Measurements from ENCODE around the gene KDM4B. TPM values are rescaled to one million over a fixed set of nuclear protein-coding genes. Genes with fewer than 3 reads are reported as not detected.
"Not testable (repeated sequence)": the region's sequence is repeated elsewhere in the genome, so short reads cannot be mapped to it uniquely, and the experiment has no call there.

The KDM4B gene
- total RNA-seq, 2 experiments from 2014 or later = 31.2 to 42.3 TPM

GRCh38 chr19:5029596-5029995 lies 60.7 kb downstream of the KDM4B start:
- H3K4me3 Mint-ChIP-seq; H3K4me1 Mint-ChIP-seq; H3K9me3 Mint-ChIP-seq (ENCODE audit: low read depth); H3K27ac Mint-ChIP-seq; H3K36me3 Mint-ChIP-seq; H3K27me3 Mint-ChIP-seq: not testable (repeated sequence)
- CTCF ChIA-PET = interaction anchor here (1.0 to 4.7 kb wide), 11 partner anchors 8 to 225 kb away, joined by 3 to 59 read pairs (median 13); partner anchors contain the start of gene KDM4B
- ATAC-seq (peak; percentile 43), DNase-seq (peak; percentile 70)

- H3K36me3 Mint-ChIP-seq = no peaks in the 10 kb centered on the region
- H3K27me3 Mint-ChIP-seq = no peaks in the 10 kb centered on the region
- H3K9me3 Mint-ChIP-seq (ENCODE audit: low read depth) = no peaks in the 10 kb centered on the region
- H3K4me3 Mint-ChIP-seq = no peak overlapping the region
- CTCF ChIA-PET = interaction anchor here (0.6 to 4.7 kb wide), 19 partner anchors 8 to 226 kb away, joined by 3 to 59 read pairs (median 6); partner anchors contain the start of gene KDM4B
- no peaks in the 10 kb centered on the region for H3K4me1 Mint-ChIP-seq
- no peak for ATAC-seq
- DNase-seq = no peak
- H3K27ac Mint-ChIP-seq = no peak overlapping the region
Observed at GRCh38 chr19:5030136-5030820, 61.4 kb downstream of the KDM4B start.

- Mint-ChIP-seq H3K27me3 (no peaks in the 10 kb centered on the region), H3K36me3 (no peaks in the 10 kb centered on the region), H3K9me3 (ENCODE audit: low read depth) (no peaks in the 10 kb centered on the region), H3K4me3 (no peak overlapping the region), H3K27ac (no peak overlapping the region), H3K4me1 (no peaks in the 10 kb centered on the region)
- CTCF ChIA-PET = interaction anchor here (0.6 to 4.7 kb wide), 20 partner anchors 8 to 222 kb away, joined by 3 to 59 read pairs (median 6); partner anchors contain the start of genes KDM4B and PLIN3
- no peak for DNase-seq
- no peak for ATAC-seq
Observed at GRCh38 chr19:5030822-5031221, 61.9 kb downstream of the KDM4B start.

GRCh38 chr19:5031231-5032100 lies 62.6 kb downstream of the KDM4B start:
- H3K36me3 Mint-ChIP-seq = no peaks in the 10 kb centered on the region
- CTCF ChIA-PET = interaction anchor here (0.6 to 4.7 kb wide), 29 partner anchors 9 to 227 kb away, joined by 3 to 59 read pairs (median 5); partner anchors contain the start of genes KDM4B and PLIN3

GRCh38 chr19:5032101-5032967 lies 63.4 kb downstream of the KDM4B start:
- CTCF ChIA-PET = interaction anchor here (0.7 to 4.7 kb wide), 22 partner anchors 10 to 223 kb away, joined by 3 to 59 read pairs (median 4); partner anchors contain the start of gene PLIN3
- Mint-ChIP-seq H3K27me3 (no peaks in the 10 kb centered on the region), H3K36me3 (no peaks in the 10 kb centered on the region), H3K4me3 (no peak overlapping the region), H3K4me1 (no peaks in the 10 kb centered on the region), H3K9me3 (ENCODE audit: low read depth) (no peaks in the 10 kb centered on the region), H3K27ac (no peak overlapping the region)
- DNase-seq (no peak), ATAC-seq (no peak)

More at GRCh38 chr19:5031231-5032100, 62.6 kb downstream of the KDM4B start:
- ATAC-seq (peak; percentile 89), DNase-seq (peak; percentile 87)
- Mint-ChIP-seq H3K4me3 (no peak overlapping the region), H3K4me1 (no peaks in the 10 kb centered on the region), H3K9me3 (ENCODE audit: low read depth) (no peaks in the 10 kb centered on the region), H3K27me3 (no peaks in the 10 kb centered on the region), H3K27ac (no peak overlapping the region)

GRCh38 chr19:5035105-5035761 lies 66.3 kb downstream of the KDM4B start:
- no peaks in the 10 kb centered on the region for H3K27me3 Mint-ChIP-seq
- DNase-seq (no peak), ATAC-seq (no peak)
- H3K9me3 Mint-ChIP-seq (ENCODE audit: low read depth) = no peaks in the 10 kb centered on the region
- CTCF ChIA-PET = interaction anchor here (0.8 kb wide), 1 partner anchor 225 kb away, joined by 3 read pairs; no protein-coding TSS in a partner anchor
- no peak overlapping the region for H3K4me3 Mint-ChIP-seq
- H3K27ac Mint-ChIP-seq = no peak overlapping the region
- H3K4me1 Mint-ChIP-seq = no peaks in the 10 kb centered on the region
- no peaks in the 10 kb centered on the region for H3K36me3 Mint-ChIP-seq

- Mint-ChIP-seq H3K4me1 (no peaks in the 10 kb centered on the region), H3K27ac (no peak overlapping the region), H3K36me3 (no peaks in the 10 kb centered on the region), H3K9me3 (ENCODE audit: low read depth) (no peaks in the 10 kb centered on the region), H3K27me3 (no peaks in the 10 kb centered on the region), H3K4me3 (no peak overlapping the region)
- DNase-seq (no peak), ATAC-seq (no peak)
- CTCF ChIA-PET = interaction anchor here (0.8 kb wide), 1 partner anchor 226 kb away, joined by 3 read pairs; no protein-coding TSS in a partner anchor
Observed at GRCh38 chr19:5035793-5036697, 67.1 kb downstream of the KDM4B start.

- Mint-ChIP-seq H3K27ac (no peak overlapping the region), H3K4me1 (no peaks in the 10 kb centered on the region), H3K4me3 (no peak overlapping the region), H3K9me3 (ENCODE audit: low read depth) (no peaks in the 10 kb centered on the region), H3K27me3 (no peaks in the 10 kb centered on the region), H3K36me3 (no peaks in the 10 kb centered on the region)
- no peak for DNase-seq
- CTCF ChIA-PET = interaction anchor here (1.0 to 1.6 kb wide), 2 partner anchors 8 to 103 kb away, joined by 3 to 6 read pairs; no protein-coding TSS in a partner anchor
- no peak for ATAC-seq
Observed at GRCh38 chr19:5036698-5037563, 68.0 kb downstream of the KDM4B start.

- Mint-ChIP-seq H3K36me3 (peaks cover 3% of the 10 kb centered on the region), H3K27me3 (no peaks in the 10 kb centered on the region), H3K27ac (no peak overlapping the region), H3K4me3 (no peak overlapping the region), H3K9me3 (ENCODE audit: low read depth) (no peaks in the 10 kb centered on the region), H3K4me1 (no peaks in the 10 kb centered on the region)
- DNase-seq (no peak), ATAC-seq (no peak)
- CTCF ChIA-PET = interaction anchor here (1.0 to 1.6 kb wide), 4 partner anchors 9 to 166 kb away, joined by 3 to 6 read pairs (median 4); no protein-coding TSS in a partner anchor
Observed at GRCh38 chr19:5037936-5038335, 69.0 kb downstream of the KDM4B start.

- H3K9me3 Mint-ChIP-seq (ENCODE audit: low read depth) = no peaks in the 10 kb centered on the region
- ATAC-seq = peak; percentile 31
- DNase-seq = no peak
- H3K27me3 Mint-ChIP-seq = no peaks in the 10 kb centered on the region
- no peak overlapping the region for H3K27ac Mint-ChIP-seq
- CTCF ChIA-PET = interaction anchor here (0.7 to 1.6 kb wide), 7 partner anchors 9 to 167 kb away, joined by 3 to 6 read pairs (median 3); no protein-coding TSS in a partner anchor
- H3K4me3 Mint-ChIP-seq = no peak overlapping the region
- H3K4me1 Mint-ChIP-seq = no peaks in the 10 kb centered on the region
- peaks cover 3% of the 10 kb centered on the region for H3K36me3 Mint-ChIP-seq
Observed at GRCh38 chr19:5038631-5039271, 69.8 kb downstream of the KDM4B start.

All from activated CD8-positive, alpha-beta memory T cell treated with anti-CD3 and anti-CD28 coated beads, Interleukin-2, amount 10 ng/mL, durations not matched to agents 7 days and 5 days (primary cell).